ENCODE measurements around the gene TACC3.

- no peak for TF ChIP-seq CTCF (IDR thresholded peaks at IDR 0.05)
- TF ChIP-seq POLR2AphosphoS5 (IDR thresholded peaks at IDR 0.05) = no peak
- TF ChIP-seq POLR2A (IDR thresholded peaks at IDR 0.05) = no peak
Measured at GRCh38 chr4:1690698-1691097, 30.6 kb upstream of the TACC3 start.
